HuH-7.5 (cell line): ENCODE data around the gene PCNX3.

Experiments used
- DNase-seq: peaks from one replicate; pipeline ENCODE4 v3.0.0; 2011; ENCODE audit warnings: low spot score

PCNX3 gene

DNA sequence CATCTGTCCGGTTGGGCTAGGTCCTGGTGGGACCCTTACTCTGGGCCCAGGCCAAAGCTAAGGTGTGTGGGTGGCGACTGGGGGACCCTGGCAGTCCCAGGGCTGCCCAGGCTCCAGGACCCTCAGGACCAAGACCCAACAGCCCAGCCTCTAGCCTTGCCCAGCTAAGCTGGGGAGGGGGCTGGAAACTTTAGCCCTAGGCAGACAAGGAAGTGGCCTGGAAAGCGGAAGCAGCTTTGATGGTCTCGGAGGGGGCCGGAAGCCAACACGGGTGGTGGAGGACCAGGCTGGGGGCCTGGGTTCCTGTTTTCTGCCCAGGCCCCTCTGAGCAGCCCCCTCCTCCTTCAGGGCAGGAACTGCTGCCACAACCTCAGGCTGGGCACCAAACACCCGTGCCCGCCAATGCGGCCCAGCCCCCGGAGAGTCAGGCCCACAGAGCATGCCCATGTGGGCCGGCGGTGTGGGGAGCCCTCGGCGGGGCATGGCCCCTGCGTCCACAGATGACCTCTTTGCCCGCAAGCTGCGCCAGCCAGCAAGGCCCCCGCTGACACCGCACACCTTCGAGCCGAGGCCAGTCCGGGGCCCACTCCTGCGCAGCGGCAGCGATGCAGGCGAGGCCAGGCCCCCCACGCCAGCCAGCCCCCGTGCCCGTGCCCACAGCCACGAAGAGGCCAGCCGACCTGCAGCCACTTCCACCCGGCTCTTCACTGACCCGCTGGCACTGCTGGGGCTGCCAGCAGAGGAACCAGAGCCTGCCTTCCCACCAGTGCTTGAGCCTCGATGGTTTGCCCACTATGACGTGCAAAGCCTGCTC is 25.1 kb downstream of the PCNX3 start:
- DNase-seq = no peak

DNA sequence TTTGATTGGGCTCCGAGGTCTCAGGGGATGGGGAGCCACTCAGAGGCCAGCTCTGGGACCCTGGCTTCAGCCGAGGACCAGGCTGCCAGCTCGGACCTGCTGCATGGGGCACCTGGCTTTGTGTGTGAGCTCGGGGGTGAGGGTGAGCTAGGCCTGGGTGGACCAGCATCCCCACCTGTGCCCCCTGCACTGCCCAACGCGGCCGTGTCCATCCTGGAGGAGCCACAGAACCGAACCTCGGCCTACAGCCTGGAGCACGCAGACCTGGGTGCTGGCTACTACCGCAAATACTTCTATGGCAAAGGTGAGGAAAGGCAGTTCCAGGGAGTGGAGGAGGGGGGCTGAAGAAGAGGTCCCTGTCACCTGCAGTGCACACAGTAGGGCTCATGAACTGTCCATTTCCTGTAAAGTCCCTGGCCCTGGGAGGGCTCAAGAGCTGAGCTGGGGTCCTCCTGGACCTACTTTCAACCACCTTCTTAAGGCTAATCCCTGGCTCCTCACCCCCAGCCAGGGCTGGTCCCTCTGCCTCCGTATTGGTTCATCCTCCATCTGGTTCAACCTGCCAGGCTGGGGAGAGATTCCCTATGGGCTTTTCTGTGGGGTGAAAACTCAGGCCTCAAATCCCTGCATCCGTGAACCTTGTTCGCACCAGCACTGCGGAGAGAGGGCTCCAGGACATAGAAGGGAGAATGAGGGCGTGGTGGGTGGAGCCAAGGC is 25.9 kb downstream of the PCNX3 start:
- no peak for DNase-seq

GRCh38 chr11:65642014-65642671 is 26.6 kb downstream of the PCNX3 start:
- no peak for DNase-seq

GRCh38 chr11:65643971-65644370 is 28.4 kb downstream of the PCNX3 start:
- DNase-seq = no peak

GRCh38 chr11:65644837-65645236 is 29.3 kb downstream of the PCNX3 start:
- no peak for DNase-seq

GRCh38 chr11:65645710-65646109 is 30.1 kb downstream of the PCNX3 start:
- no peak for DNase-seq

GRCh38 chr11:65646288-65646957 is 30.8 kb downstream of the PCNX3 start:
- no peak for DNase-seq

GRCh38 chr11:65646958-65647701 is 31.6 kb downstream of the PCNX3 start:
- DNase-seq = no peak

DNA sequence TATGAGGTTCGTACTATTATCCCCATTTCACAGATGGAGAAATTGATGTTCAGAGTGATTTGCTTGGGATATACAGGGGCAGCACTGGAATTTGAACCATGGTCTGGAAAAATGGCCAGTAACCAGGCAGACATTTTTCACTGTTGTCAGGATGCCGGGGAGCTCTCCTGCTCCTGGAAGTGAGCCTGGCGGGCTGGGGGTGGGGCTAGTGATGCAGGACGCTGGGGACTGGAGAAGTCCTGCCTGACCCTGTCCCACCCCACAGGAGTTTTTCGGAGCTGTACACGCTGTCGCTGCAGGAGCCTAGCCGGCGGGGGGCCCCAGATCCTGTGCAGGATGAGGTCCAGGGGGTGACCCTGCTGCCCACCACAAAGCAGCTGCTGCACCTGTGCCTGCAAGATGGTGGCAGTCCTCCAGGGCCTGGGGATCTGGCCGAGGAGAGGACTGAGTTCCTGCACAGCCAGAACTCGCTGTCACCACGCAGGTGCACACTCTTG is 33.5 kb downstream of the PCNX3 start:
- DNase-seq = no peak

- no peak for DNase-seq
Observed at GRCh38 chr11:65649656-65650546, 34.3 kb downstream of the PCNX3 start.

DNA sequence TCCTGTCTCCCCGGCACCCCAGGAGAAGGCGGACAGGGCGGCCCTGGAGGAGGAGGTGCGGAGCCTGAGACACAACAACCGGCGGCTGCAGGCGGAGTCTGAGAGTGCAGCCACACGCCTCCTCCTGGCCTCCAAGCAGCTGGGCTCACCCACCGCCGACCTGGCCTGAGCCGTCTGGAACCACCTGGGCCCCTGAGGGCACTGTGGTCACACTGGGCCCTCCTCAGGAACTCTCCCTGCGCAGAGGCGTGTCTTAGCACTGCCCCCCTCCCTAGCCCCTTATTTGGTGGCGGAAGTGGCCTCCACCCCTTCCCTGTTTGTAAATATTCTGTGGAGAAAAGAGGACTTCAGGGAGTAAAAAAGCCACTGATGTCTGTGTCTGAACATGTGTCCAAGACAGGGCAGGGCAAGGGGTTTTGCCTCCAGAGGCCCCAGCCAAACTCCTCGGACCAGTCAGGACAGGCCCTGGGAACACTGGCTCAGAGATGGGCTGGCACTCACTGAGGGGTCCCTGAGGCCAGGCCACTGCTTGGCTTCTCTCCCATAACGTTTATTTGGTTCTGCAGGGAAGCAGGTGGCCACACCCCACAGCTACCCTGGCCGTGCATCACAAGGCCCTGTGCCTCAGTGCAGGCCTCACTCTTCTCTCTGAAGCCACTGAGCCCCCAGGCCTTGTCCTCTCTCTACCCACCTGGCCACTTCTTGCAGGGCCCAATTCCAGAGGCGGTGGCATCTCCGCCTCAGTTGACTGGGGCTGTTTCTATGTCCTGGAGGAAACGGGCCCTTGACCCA is 35.2 kb downstream of the PCNX3 start:
- no peak for DNase-seq

- no peak for DNase-seq
Observed at GRCh38 chr11:65651339-65651588, 35.7 kb downstream of the PCNX3 start.

GRCh38 chr11:65651589-65652510 is 36.3 kb downstream of the PCNX3 start:
- DNase-seq = no peak

GRCh38 chr11:65652511-65653228 is 37.1 kb downstream of the PCNX3 start:
- DNase-seq = peak; percentile 99

DNA sequence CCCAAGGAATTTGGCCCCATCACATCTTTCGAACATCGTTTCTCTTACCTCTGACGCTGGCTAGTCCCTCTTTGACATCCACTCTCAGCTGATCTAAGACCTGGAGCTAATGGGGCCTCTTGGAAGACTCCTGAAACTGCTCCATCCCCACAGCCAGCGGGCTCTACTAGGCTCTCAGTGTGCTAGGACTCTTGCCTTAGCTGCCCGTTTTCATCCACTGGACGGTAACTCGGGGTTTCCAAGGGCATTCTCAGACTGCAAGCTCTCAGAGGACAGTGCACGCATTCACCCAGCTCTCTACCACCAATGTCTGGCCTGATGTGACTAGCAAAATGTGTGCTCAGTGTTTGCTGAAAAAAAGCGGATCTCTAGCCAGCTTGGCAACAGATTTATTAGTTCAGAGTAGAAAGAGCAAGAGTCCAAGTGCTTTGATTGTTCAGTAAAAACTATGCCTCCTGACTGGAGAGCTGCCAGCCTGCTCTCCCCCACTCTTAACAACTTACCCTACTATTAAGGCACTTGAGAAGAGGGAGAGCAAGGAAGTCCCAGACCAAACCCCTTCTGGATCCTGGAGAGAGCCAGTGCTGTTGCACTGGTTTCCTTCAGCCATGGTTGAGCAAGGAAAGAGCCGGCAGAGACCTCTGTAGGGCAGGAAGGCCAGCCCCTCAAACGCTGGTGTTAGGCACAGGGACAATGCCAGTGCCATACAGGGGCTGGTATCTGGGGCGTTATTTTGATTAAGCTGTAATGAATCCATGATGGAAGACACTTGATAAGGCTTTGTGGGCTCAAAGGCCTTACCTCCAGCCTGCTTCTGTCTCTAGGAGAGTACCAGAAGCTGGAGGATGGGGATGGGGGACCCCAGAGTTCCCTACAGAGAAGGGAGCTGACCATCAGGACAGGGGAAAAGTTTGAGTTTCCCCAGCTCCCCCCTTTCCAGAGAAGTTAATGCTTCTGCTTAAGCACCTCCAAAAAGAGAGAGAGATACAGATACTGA is 38.0 kb downstream of the PCNX3 start:
- DNase-seq = no peak

DNA sequence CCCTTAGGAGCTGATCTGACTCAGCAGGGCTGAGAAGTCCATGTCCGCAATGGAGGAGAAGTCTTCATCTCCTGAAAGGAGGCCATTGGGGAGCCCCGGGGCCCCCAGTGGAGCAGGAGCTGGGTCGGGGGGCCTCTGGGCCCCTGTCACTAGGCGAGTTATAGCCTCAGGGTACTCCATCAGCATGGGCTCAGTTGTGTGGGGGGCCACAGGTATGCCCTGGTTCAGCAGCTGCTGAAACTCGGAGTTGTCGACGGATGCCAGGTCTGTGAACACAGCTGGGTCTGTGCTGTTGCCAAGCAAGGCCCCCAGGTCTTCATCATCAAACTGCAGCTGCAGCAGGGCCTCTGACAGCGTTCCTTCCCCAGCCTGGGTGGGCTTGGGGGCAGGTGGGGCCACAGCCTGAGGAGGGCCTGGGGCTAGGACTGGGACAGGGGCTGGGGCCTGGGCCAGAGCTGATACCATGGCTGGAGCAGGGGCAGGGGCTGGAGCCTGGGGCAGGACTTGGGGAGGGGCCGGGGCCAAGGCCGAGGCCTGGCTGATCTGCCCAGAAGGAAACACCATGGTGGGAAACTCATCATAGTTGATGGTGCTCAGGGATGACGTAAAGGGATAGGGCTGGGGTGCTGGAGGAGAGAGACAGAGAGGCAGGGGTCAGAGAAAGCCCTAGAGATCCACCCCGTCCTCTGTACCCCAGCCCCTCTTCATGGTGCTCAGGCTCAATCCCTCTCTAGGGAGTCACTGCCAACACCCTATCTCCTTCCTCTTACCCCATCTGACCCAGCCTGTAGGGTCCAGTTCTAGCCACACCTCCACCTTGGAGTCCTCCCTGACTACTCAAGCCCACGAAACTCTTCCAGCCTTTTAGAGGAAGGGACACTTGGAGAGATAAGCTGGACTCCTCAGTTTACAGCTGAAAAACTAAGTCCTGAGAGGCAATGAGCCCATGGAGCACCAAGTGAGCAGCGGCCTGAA is 39.1 kb downstream of the PCNX3 start:
- no peak for DNase-seq
